ENCODE data around the gene ACTMAP.

- TF ChIP-seq POLR2AphosphoS5 (IDR thresholded peaks at IDR 0.05; ENCODE audit: low read depth, low read length) (no peak), REST (IDR thresholded peaks at IDR 0.05; ENCODE audit: low read depth, low read length) (no peak), CTCF (IDR thresholded peaks at IDR 0.05) (no peak), MAX (IDR thresholded peaks at IDR 0.05; ENCODE audit: low read depth) (no peak), RFX5 (IDR thresholded peaks at IDR 0.05; ENCODE audit: low read length) (no peak), RCOR1 (IDR thresholded peaks at IDR 0.05; ENCODE audit: low read length) (no peak), EP300 (IDR thresholded peaks at IDR 0.05; ENCODE audit: borderline replicate concordance in 1 of 2, low read depth in 1 of 2, low read length in 1 of 2) (no peak), TAF1 (IDR thresholded peaks at IDR 0.05; ENCODE audit: borderline replicate concordance, low read depth, low read length) (no peak), CHD2 (IDR thresholded peaks at IDR 0.05; ENCODE audit: low read length, partially characterized antibody) (no peak)
Measured at GRCh38 chr19:40721936-40722661, 28.2 kb downstream of the ACTMAP start.

All from SK-N-SH (cell line).